ENCODE data around the gene NOTCH1.

GRCh38 chr9:136476369-136477150 is 69.3 kb downstream of the NOTCH1 start:
- TF ChIP-seq HOMEZ (CRISPR knock-in tag; IDR thresholded peaks at IDR 0.05; ENCODE audit: low read depth), result no peak
- TF ChIP-seq, protein P1, sequence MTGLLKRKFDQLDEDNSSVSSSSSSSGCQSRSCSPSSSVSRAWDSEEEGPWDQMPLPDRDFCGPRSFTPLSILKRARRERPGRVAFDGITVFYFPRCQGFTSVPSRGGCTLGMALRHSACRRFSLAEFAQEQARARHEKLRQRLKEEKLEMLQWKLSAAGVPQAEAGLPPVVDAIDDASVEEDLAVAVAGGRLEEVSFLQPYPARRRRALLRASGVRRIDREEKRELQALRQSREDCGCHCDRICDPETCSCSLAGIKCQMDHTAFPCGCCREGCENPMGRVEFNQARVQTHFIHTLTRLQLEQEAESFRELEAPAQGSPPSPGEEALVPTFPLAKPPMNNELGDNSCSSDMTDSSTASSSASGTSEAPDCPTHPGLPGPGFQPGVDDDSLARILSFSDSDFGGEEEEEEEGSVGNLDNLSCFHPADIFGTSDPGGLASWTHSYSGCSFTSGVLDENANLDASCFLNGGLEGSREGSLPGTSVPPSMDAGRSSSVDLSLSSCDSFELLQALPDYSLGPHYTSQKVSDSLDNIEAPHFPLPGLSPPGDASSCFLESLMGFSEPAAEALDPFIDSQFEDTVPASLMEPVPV (CRISPR knock-in tag; IDR thresholded peaks at IDR 0.05), result no peak
- TF ChIP-seq MXI1 (IDR thresholded peaks at IDR 0.05; ENCODE audit: borderline replicate concordance, low read depth, low read length), result no peak
